NCI-H2171 (cell line): Measurements from ENCODE around the gene CDH4.
"Not testable (repeated sequence)": the region's sequence is repeated elsewhere in the genome, so short reads cannot be mapped to it uniquely, and the experiment has no call there.

Experiments used
- DNase-seq: peaks from one replicate; lab custom pipeline; 2025; lab: John Stamatoyannopoulos, UW

Gene CDH4

DNA sequence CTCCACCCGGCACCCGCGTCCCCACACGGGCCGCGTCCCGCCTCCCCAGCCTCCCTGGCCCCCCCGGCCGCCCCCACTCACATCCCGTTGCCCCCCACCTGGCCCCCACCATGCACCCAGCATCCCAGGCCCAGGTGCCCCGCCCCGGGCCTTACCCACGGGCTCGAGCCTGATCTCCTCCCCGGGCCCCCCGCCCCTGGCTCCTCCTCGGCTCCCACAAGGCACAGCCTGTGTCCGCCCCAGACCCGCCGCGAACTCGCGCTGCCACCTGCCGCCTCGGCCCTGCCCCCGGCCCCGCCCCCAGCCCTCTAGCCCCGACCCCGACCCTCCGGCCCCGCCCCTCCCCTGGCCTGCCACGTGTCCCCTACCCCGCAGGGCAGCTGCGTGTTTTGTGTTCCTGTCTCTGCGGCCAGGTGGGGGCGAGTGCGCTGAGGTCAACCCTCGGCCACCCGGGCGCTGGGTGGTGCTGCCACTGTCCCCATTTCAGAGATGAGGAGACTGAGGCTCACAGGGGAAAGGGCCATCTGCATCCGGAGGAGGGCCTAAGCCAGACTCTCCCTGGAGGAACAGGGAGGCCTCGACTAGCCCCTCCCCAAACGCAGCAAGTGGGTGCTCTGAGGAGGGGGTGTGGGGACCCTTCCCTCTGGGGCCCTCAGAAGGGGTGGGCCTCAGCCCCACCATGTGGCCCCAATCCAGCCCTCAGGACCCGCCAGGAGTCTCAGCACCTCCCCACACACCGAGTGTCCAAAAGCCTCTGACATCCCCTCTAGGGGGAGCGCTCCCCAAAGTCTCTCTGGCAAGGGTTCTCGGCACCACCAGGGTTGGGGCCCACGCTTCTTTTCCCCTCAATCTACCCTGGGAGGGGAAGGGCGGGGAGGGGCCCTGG, 713.8 kb downstream of the CDH4 start:
- DNase-seq, result no peak

DNA sequence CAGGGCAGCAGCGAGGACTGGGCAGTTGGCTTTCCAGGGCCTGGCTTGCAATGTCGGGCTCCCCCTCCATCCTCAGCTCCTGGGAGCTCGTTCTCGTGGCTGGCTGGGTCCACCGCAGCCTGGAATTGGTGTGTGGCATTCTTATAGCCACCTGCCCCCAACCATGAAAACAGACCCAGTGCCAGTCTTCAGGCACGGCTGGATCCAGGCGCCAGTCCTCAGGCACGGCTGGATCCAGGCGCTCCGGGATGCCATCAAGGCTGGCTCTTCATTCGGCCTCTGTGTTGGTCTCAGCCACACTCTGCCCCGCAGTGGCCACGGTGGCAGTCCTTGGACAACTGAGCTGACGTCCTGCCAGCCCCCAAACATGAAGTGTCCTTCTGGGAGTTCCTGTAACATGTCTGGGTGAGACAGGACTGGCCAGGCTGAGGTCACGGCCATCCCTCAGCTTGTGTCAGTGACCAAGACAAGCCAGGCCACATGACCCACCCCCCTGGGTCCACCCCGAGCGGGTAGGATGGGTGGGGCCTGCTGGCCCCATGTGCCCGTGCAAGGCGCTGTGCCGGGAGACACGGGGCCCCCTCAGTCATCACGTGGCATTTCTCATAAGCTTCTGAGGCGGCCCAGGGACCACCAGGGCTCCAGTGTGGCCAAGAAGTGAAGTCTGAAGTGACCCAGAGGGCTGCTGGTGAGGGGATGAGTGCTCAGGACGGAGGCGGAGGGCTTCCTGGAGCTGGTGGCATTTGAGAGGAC, 714.6 kb downstream of the CDH4 start:
- DNase-seq, result no peak

DNA sequence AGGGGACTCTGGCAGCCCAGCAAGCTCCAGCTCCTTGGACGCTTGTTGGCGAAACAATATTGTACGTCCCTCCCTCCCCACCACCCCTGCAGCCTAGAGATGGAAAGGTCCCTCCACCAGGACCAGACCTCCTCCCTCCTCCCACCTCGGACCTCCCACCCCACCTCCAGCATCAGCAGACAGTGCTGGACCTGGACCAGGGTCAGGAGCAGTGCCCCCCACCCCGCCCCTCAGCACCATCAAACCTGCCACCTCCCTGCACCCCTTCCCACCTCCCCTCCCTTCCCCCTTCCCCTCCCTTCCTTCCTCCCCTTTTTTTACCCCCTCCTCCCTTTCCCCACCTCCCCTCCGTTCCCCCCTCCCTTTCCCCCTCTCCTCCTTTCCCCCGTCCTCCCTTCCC, 715.2 kb downstream of the CDH4 start:
- DNase-seq, result no peak

DNA sequence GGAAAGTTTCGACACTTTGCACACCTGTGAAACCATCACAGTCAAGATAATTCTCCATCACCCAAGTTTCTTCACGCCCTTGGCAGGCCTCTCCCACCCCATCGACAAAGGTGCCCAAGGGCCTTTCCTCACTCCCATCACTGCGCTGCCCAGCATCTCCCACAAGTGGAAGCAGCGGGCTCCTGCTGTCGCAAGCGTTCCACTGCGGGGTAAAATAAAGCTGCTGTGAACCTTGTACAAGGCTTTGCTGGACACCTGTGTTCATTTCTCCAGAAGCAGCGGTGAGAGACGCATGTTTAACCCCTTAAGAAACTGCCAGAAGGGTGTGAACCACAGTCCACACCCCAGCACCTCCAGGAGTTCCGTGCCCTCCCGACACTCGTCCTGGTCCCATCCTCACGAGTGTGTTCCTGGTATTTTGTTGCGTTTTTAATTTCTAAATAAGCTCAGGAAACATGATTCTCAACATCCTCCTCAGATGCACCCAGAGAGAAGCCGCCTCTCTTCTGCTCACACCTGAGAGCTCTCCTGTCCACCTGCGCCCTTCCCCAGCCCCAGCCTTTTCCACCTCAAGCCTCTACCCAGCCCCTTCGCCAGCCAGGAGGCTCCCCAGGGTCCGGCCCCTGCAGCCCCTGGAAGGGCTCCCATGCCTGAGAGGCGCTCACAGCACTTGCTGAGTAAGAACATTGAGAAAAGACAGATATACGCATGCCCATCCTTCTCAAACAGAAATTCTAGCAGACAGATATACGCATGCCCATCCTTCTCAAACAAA, 716.2 kb downstream of the CDH4 start:
- no peak for DNase-seq

DNA sequence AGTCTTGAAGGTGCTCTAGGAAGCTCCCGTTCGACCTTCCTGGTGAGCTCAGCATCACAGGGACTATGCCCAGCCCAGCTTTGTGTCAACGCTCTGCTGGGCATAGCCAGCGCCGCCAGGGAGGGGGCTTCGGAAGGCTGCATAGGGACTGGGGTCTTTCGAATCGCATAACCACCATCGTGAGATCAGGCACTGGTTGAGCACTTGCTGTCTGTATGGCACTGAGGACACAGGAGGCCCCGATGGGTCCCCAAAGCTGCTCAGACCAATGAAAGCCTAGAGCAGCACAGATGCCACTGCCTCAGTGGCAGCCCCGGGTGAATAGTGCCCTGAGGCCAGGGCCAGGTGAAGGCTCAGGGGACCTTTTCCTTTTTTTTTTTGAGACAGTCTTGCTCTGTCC, 716.9 kb downstream of the CDH4 start:
- DNase-seq, result no peak

DNA sequence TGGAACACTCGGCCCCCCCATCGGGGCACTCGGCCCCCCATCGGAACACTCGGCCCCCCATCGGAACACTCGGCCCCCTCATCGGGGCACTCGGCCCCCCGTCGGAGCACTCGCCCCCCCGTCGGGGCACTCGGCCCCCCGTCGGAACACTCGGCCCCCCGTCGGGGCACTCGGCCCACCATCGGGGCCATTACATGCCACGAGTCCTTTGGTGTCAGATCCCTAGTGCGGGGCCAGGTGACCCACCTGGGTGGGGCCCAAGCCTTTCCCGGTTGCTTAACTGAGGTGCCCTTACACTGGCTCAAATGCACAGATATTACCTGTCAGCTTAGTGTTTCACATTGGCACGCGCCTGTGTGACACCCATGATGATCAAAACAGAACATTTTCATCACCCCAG, 717.7 kb downstream of the CDH4 start:
- DNase-seq, result no peak

DNA sequence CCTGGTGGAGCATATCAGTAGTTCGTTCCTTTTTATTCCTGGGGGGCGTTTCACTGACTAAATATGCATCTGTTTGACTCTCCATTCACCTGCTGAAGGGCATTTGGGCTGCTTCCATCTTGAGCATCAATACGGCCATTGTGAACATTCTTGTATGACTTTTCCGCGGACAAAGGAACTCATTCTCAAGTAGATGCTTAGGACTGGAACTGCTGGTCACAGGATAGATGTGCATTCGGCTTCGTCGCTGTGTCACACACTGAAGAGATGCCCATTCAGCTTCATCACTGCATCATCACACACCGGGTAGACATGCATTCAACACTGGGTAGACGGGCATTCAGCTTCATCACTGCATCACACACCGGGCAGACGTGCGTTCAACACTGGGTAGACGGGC, 718.3 kb downstream of the CDH4 start:
- no peak for DNase-seq

DNA sequence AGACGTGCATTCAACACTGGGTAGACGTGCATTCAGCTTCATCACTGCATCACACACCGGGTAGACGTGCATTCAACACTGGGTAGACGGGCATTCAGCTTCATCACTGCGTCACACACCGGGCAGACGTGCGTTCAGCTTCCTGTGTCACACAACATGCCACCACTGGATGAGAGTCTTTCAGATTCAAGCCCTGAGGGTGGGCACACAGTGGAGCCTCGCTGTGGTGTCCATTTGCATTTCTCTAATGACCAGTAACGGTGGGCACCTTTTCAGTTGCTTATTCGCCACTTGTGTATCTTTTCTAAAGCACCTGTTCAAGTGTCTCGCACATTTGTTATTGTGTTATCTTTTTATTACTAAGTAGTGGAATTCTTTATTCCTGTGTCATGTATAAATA, 719.5 kb downstream of the CDH4 start:
- DNase-seq, result not testable (repeated sequence)

DNA sequence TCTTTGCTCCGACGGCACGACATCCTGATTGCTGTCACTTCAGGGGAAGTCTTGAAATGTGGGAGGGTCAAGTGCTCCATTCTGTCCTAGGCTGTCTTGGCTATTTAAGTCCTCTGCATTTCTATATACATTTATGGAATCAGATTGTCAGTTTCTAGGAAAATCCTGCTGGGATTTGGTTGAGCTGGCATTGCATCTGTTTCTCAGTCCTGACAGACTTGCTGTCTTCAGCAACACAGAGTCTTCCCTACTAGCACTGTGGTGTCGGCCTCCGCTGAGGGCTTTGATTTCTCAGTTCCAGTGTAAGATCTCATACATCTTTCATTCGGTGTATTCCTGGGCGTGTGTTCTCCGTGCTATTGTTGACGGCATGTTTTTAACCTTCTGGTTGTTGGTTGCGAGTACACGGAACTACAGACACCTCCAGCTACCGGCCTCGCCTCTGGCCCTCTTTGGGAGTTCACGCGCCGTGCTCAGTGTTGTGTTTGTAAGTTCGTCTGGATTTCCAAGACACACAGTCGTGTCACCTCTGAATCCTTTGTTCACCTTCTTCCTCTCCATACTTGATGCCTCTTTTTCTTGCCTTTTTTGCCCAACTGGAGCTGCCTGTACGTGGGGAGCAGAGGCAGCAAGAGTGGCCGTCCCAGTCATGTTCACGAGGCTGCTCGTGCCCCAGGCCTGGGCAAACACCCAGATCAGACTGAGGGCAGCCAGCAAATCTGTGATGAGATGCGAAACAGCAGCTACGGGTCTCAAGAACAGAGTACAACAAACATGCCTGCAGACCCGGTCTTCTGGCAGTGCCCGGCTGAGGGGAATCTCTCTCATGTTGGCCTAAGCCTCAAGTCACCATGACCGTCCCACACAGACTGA, 720.8 kb downstream of the CDH4 start:
- no peak for DNase-seq

DNA sequence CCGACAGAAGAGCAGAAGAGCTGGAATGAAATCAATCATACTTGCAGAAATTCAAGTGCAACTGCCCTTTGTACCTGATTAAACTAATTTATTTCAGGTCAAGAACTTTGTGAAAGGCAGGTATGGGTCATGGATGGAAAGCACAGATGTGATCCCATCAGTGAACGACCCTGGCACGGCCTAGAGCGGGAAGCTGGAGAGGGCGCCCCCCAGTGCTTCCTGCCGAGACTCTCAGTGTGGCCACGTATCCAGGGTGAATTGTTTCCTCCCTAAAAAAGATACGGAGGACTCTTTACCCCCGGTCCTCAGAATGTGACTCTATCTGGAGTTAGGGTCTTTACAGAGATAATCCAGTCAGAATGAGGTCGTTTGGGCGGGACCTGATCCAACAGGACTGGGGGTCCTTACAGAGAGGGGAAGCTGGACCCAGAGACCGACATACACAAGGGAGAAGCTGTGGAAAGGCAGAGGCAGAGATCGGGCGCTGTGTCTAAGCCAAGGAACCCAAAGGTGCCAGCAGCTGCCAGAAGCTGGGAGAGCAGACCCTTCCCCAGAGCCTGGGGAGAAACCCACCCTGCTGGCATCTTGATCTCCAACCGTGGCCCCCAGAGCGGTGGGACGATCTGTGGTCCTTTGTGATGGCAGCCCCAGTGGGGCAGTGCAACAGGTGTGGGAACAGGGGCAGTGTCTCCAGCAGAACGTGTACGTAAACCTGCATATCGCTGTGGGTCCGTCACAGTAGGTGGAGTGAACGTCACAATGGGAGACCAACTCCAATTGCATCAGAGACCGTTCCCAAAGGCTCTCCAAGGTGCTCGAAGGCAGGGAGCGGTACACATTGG, 721.7 kb downstream of the CDH4 start:
- DNase-seq, result no peak

DNA sequence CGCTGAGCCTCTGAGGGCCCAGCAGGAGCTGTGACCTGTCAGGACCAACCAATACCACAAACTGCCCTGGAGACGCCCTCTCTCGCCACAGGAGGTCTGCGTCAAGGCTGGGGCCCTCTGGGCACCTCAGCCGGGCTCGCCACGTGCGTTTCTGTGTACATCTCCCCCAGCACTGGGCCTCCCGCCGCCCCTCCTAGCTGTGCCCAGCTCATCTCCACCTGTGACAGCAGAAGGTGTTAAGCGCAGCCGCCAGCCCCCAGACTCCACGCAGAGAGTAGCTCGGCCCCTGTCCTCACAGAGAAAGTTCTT, 722.2 kb downstream of the CDH4 start:
- no peak for DNase-seq

DNA sequence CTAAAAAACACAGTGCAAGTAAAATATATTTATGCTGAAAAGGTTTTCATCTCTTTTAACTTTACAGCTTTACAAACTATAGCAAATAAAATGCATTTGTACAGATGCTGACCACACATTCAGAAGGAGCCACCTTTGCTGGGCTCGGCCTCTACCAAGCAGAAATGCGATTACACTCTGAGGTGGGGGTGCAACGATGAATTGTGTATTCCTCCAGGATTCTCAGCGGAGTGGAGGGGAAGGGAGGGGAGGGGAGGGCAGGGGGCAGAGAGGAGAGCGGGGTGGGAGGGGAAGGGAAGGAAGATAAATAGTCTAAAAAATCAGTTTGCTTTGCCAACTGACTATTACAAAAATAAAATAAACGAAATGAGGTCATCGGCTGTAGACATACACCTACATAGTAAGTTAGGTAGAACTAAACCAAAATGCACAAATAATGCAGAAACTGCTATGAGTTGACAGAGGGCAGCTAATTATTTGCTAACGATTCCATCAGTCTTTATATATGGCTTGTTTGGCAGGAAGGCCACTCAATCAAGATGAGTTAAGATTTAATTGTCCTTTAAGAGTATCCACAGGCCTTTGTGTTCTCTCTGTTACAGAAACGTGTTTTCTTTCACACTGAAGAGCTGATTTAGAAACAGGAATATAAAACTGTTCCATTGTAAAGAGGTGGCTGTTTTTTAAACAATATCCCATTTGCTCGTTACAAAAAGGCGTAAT, 723.5 kb downstream of the CDH4 start:
- DNase-seq, result no peak

DNA sequence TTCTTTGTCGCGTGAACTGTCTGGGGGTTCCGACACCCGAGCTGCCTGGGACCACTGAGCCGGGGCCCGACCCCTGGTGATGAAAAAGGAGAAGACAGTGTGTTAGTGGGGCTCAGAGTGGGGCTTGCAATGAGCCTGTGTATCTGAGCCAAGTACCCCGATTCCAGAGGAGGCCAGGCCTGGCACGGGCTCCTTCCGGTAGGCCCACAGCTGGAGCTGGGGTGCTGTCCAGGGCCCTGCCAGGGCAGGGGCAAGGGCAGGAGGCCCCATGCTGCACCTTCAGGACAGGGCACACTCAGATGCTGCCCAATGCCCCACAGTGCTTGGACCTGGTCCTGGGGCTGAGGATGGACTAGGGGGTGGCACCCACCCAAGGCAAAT, 724.2 kb downstream of the CDH4 start:
- no peak for DNase-seq

DNA sequence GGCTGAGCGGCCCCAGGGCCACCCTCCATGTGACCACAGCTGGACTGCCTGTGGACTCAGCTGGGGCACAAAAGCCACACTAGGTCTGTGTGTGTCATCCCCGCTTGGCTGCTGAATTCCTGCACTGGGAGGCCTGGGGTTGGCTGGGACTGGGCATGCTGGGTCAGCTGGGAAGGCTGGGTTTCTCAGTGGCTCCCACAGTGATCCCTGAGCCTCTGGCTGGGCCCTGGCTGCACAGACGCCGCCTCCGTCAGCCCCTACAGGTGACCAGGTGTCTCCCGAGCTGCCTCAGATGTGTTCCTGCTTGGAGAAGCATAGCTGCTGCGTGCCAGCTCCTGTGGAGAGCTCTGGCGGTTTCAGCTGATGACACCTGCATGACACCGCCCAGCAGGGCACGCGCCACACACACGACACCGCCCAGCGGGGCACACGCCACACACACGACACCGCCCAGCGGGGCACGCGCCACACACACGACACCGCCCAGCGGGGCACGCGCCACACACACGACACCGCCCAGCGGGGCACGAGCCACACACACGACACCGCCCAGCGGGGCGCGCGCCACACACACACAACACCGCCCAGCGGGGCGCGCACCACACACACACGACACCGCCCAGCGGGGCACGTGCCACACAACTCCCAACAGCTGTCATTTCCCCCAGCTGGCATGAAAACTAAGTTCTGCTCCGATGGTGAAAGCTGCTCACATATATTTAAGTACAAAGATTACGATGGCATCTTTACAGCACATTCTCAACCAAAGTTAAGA, 724.8 kb downstream of the CDH4 start:
- no peak for DNase-seq

DNA sequence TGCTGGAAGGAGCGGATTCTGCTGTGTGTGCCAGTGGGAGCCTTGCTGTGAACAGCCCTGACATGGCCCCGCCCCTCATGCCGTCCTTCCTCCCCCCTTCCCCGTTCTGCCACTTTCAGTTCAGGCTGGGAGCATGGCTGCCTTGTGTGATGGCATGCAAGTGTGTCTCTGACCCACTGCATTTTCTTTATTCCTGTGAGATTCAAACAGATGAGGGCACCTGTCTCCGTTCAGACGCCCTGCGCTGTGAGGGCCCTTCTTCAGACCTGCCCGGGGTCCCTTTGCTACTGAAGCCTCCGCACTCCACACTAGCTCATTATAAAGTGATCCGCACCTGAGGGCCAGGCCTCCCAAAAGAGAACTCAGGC, 725.3 kb downstream of the CDH4 start:
- no peak for DNase-seq

DNA sequence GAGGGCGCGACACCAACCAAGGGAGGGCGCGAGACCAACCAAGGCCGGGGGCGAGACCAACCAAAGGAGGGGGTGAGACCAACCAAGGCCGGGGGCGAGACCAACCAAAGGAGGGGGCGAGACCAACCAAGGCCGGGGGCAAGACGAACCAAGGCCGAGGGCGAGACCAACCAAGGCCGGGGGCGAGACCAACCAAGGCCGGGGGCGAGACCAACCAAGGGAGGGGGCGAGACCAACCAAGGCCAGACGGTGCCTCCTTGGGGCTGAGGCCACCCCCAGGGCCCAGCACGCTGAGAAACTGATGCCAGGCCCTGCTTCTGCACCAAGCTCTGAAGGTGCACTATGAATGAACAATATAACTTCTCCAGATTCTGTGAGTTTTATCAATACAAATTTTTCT, 726.4 kb downstream of the CDH4 start:
- DNase-seq, result no peak

DNA sequence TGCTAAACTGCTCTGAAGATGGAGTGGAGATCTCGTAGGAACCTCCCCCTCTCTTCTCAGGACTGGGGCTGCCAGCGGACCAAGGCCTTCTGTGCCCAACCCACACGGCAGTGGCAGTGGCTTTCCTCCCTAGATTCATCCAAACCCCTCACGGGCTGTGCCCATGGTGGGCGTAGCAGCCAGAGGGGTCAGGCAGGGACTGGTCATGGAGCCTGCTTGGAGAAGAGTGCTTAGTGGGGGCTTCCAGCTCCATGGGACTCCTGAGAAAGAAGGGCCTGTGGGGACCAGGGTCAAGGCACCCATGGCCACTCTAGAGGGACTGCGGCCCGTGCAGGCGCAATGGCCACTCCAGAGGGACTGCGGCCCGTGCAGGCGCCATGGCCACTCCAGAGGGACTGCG, 727.0 kb downstream of the CDH4 start:
- DNase-seq, result no peak

DNA sequence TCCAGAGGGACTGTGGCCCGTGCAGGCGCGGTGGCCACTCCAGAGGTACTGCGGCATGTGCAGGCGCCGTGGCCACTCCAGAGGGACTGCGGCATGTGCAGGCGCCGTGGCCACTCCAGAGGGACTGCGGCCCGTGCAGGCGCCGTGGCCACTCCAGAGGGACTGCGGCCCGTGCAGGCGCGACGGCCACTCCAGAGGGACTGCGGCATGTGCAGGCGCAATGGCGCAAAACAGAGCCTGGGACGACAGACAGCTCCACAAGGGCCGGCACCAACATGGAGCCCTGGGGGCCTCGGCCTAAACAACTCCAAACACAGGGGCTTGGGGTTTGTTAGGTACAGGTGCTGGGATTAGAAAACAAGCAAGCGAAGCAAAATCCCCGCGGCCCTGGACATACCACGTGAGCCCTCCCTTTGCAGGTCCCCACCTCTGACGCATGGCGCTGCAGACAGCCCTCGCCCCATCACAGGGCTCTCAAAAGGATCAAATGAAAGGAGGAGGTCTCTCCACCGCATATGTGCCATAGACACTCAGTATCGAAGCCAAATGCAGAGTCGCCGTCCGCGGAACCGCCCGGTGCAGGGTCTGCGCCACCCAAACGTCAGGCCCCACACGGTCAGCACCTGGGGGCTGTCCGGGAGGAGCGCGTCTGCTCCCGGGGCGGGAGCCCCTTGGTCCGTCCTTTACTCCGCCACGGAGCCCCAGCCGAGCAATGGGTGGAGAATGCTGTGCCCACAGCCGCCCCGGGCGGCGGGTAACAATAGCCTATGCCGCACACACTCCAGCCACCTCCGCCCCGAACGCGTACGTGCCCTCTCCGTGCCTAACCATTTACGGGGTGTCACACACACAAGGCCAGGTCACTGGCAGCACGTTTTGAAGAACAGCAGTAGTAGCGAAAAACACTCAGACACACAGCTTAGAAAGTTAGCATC, 727.9 kb downstream of the CDH4 start:
- no peak for DNase-seq
